HL-60 (cell line): ENCODE measurements around the gene GPR137.
"Not testable (repeated sequence)": the region's sequence is repeated elsewhere in the genome, so short reads cannot be mapped to it uniquely, and the experiment has no call there.

Experiments used
- DNase-seq, 2 experiments: peaks; one replicate each; pipeline ENCODE4 v3.0.0-alpha.2; 2010 to 2020; ENCODE audit warnings: low read depth in 1 of 2, low spot score in 1 of 2
- H3K27ac ChIP-seq: fragments of 250-450 bp; sonication (Bioruptor Pico); replicated peaks from 2 replicates; pipeline ENCODE4 v1.5.1; 2020; ENCODE audit warnings: mild to moderate bottlenecking, moderate library complexity
- H3K27me3 ChIP-seq: fragments of 250-450 bp; sonication (Bioruptor Pico); 2 replicates; pipeline ENCODE4 v1.5.1; 2021; ENCODE audit warnings: mild to moderate bottlenecking, moderate library complexity; ENCODE audit not compliant: insufficient read depth, poor library complexity, severe bottlenecking
- H3K4me3 ChIP-seq: replicated peaks from 2 replicates; pipeline ENCODE4 v1.5.1; 2011; ENCODE audit warnings: mild to moderate bottlenecking, control low read depth, low read length; ENCODE audit not compliant: insufficient read depth
- GABPA ChIP-seq: IDR thresholded peaks from 2 replicates; pipeline ENCODE4 v1.6.1; 2012; ENCODE audit warnings: low read depth
- POLR2AphosphoS5 ChIP-seq: IDR thresholded peaks from 2 replicates; pipeline ENCODE4 v1.6.1; 2012; ENCODE audit warnings: low read depth
- SPI1 ChIP-seq: IDR thresholded peaks from 2 replicates; pipeline ENCODE4 v1.6.1; 2012; ENCODE audit warnings: low read depth, mild to moderate bottlenecking, borderline replicate concordance
- TF ChIP-seq, protein P1 (sequence below): IDR thresholded peaks from one replicate; pipeline ENCODE4 v1.5.1; 2011; ENCODE audit warnings: low read length, control low read depth, inconsistent platforms; ENCODE audit not compliant: insufficient read depth
- TF ChIP-seq, protein P2 (sequence below): IDR thresholded peaks from 2 replicates; pipeline ENCODE4 v1.6.1; 2012; ENCODE audit warnings: low read depth; ENCODE audit not compliant: insufficient replicate concordance

GPR137 gene

DNA sequence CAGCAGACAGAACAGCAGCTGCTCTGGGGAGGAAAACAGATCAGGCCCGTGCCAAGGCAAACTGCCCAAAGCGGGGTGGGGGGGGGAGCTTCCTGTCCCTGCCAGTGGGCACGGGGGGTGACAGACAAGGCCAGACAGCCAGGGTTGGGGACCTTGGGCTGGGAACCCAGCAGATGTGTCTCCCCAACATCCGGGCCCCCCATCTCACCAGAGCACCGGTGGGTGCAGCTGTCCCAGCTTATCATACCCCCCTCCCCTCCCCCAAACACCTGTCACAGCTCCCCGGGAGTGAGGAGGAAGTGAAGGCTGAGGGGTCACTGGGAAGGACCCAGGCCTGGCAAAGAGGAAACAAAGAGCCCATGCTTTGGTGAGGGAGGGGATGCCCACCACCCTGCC is 40.2 kb upstream of the GPR137 start:
- Histone ChIP-seq H3K4me3 (peak overlapping the region; percentile 81), H3K27ac (peak overlapping the region; percentile 93), H3K27me3 (no peaks in the 10 kb centered on the region)
- TF ChIP-seq POLR2AphosphoS5 (peak; percentile 43; the same call in 1 of the 2 replicates), SPI1 (peak; percentile 61; the same call in 1 of the 2 replicates), GABPA (no peak)
- TF ChIP-seq, protein P1, sequence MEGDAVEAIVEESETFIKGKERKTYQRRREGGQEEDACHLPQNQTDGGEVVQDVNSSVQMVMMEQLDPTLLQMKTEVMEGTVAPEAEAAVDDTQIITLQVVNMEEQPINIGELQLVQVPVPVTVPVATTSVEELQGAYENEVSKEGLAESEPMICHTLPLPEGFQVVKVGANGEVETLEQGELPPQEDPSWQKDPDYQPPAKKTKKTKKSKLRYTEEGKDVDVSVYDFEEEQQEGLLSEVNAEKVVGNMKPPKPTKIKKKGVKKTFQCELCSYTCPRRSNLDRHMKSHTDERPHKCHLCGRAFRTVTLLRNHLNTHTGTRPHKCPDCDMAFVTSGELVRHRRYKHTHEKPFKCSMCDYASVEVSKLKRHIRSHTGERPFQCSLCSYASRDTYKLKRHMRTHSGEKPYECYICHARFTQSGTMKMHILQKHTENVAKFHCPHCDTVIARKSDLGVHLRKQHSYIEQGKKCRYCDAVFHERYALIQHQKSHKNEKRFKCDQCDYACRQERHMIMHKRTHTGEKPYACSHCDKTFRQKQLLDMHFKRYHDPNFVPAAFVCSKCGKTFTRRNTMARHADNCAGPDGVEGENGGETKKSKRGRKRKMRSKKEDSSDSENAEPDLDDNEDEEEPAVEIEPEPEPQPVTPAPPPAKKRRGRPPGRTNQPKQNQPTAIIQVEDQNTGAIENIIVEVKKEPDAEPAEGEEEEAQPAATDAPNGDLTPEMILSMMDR = no peak
- TF ChIP-seq, protein P2, sequence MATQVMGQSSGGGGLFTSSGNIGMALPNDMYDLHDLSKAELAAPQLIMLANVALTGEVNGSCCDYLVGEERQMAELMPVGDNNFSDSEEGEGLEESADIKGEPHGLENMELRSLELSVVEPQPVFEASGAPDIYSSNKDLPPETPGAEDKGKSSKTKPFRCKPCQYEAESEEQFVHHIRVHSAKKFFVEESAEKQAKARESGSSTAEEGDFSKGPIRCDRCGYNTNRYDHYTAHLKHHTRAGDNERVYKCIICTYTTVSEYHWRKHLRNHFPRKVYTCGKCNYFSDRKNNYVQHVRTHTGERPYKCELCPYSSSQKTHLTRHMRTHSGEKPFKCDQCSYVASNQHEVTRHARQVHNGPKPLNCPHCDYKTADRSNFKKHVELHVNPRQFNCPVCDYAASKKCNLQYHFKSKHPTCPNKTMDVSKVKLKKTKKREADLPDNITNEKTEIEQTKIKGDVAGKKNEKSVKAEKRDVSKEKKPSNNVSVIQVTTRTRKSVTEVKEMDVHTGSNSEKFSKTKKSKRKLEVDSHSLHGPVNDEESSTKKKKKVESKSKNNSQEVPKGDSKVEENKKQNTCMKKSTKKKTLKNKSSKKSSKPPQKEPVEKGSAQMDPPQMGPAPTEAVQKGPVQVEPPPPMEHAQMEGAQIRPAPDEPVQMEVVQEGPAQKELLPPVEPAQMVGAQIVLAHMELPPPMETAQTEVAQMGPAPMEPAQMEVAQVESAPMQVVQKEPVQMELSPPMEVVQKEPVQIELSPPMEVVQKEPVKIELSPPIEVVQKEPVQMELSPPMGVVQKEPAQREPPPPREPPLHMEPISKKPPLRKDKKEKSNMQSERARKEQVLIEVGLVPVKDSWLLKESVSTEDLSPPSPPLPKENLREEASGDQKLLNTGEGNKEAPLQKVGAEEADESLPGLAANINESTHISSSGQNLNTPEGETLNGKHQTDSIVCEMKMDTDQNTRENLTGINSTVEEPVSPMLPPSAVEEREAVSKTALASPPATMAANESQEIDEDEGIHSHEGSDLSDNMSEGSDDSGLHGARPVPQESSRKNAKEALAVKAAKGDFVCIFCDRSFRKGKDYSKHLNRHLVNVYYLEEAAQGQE = no peak
- peak in 1 of 2 experiments; percentile 52 for DNase-seq

GRCh38 chr11:64245797-64246620 is 39.6 kb upstream of the GPR137 start:
- peak overlapping the region; percentile 93 for H3K27ac ChIP-seq
- DNase-seq = peak in 1 of 2 experiments; percentile 75
- peak; percentile 42; the same call in 1 of the 2 replicates for TF ChIP-seq POLR2AphosphoS5
- TF ChIP-seq, protein P1 = no peak
- H3K27me3 ChIP-seq = no peaks in the 10 kb centered on the region
- peak overlapping the region; percentile 81 for H3K4me3 ChIP-seq

DNA sequence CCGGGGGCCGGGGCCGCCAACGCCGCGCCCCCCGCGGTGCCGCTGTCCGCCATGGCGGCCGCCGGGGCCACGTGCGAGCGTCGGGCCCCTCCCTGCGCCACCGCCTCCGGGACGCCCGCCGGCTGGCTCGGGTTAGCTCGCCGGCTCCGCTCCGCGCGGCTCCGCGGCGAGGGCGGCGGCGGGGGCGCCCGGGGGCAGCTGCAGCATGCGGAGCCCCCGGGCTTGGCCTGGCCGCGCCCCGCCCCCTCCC is 39.1 kb upstream of the GPR137 start:
- DNase-seq, H3K27me3 ChIP-seq: not testable (repeated sequence)
- Histone ChIP-seq H3K4me3 (peak overlapping the region; percentile 81), H3K27ac (peak overlapping the region; percentile 93)

DNA sequence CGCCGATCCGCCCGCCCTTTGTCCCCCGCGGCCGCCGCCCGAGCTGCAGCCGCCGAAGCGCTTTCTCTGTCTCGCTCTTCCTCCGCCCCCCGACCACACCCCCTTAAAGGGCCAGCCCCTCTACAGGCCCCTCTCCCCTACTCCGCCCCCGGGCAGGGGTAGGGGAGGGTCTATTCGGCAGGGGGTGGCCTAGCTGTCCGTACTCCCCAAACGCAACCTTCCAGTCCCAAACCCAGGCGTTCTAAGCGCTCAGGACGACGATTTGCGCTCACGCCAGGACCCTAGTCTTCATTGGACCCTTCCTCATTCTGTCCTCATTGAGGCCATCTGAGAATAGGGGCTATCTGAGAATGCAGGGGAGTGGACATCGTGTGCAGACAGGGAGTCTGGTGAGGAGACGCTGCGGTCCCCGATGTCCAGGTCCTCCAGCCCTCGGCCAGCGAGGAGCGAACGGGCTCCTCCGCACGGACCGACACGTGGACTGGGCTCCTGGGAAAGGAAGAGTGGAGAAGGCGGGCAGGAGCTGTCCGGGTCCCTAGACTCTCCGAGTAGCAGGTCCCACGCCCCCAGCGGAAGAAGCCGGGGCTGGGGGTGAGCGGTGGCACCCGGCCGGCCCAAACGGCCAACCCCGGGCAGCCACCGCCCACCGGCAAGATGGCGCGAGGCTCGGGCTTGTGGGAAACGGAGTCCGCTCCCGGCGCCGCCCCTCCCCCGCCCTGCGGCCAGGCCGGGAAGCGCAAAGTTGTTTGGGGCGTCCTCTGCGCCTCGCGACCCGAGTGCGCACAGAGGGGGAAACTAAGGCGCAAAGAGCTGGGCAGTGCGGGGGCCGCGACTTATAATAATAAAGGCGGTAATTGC is 38.5 kb upstream of the GPR137 start, which contains the start of gene PPP1R14B:
Gene PPP1R14B (minus strand): TSS at position 73 of the 858 bp plus-strand sequence. CDS start 270 bp downstream, outside the sequence.
- H3K27ac ChIP-seq = peak within 1 kb of the TSS; percentile 93
- peak within 1 kb of the TSS; percentile 81 for H3K4me3 ChIP-seq
- TF ChIP-seq POLR2AphosphoS5 (no peak; the same call in 1 of the 2 replicates), GABPA (peak; percentile 64), SPI1 (no peak; the same call in 1 of the 2 replicates)
- TF ChIP-seq, protein P2 = peak; percentile 20
- DNase-seq = peak; percentile 86 to 89
- no peaks in the 10 kb centered on the region for H3K27me3 ChIP-seq
